HL-60 (cell line): ENCODE measurements around the gene FAM89A.

Experiments used
- POLR2AphosphoS5 ChIP-seq: IDR thresholded peaks from 2 replicates; pipeline ENCODE4 v1.6.1; 2012; ENCODE audit warnings: low read depth
- TF ChIP-seq, protein P1 (sequence below): IDR thresholded peaks from one replicate; pipeline ENCODE4 v1.5.1; 2011; ENCODE audit warnings: low read length, control low read depth, inconsistent platforms; ENCODE audit not compliant: insufficient read depth

DNA sequence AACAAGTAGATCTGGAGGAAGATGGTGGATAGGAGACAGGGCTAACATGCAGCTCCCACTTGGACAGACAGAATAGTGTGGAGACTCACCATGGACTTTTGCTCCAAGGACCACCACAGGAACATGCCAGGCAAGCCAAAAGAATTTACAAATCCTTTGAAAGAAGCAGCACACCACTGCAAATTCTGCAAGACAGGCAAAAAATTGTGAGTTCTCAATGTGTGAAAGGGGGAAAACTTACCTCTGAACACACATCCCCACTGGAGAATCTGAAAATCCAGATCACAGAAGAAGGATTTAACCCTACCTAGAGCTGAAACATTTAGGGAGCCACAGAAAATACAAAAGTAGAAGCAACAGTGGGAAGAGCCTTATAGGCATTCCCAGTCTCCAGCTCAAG lies 38.2 kb downstream of the FAM89A start:
- no peak for TF ChIP-seq POLR2AphosphoS5
- TF ChIP-seq, protein P1, sequence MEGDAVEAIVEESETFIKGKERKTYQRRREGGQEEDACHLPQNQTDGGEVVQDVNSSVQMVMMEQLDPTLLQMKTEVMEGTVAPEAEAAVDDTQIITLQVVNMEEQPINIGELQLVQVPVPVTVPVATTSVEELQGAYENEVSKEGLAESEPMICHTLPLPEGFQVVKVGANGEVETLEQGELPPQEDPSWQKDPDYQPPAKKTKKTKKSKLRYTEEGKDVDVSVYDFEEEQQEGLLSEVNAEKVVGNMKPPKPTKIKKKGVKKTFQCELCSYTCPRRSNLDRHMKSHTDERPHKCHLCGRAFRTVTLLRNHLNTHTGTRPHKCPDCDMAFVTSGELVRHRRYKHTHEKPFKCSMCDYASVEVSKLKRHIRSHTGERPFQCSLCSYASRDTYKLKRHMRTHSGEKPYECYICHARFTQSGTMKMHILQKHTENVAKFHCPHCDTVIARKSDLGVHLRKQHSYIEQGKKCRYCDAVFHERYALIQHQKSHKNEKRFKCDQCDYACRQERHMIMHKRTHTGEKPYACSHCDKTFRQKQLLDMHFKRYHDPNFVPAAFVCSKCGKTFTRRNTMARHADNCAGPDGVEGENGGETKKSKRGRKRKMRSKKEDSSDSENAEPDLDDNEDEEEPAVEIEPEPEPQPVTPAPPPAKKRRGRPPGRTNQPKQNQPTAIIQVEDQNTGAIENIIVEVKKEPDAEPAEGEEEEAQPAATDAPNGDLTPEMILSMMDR = no peak
